Nephron (organoid): ENCODE results near the gene CETN3.
A peak's percentile ranks its signal among the peaks of the same experiment; 100 is the strongest.
"Not testable (repeated sequence)": the region's sequence is repeated elsewhere in the genome, so short reads cannot be mapped to it uniquely, and the experiment has no call there.

ENCODE experiments used
- H3K27ac Mint-ChIP-seq, 3 experiments: 2 replicates each; pipeline ENCODE4 v1.8.0; 2020; ENCODE audit warnings: mixed read lengths in 3 of 3, mild to moderate bottlenecking in 2 of 3, moderate library complexity in 1 of 3
- H3K27me3 Mint-ChIP-seq: 2 replicates; pipeline ENCODE4 v1.8.0; 2021; ENCODE audit warnings: low read depth, mild to moderate bottlenecking, moderate library complexity, mixed read lengths
- H3K36me3 Mint-ChIP-seq: 2 replicates; pipeline ENCODE4 v1.8.0; 2020; ENCODE audit warnings: low read depth, mixed read lengths
- H3K4me1 Mint-ChIP-seq: 2 replicates; pipeline ENCODE4 v1.8.0; 2020; ENCODE audit warnings: mixed read lengths
- H3K4me3 Mint-ChIP-seq, 3 experiments: 2 replicates each; pipeline ENCODE4 v1.8.0; 2020; ENCODE audit warnings: mild to moderate bottlenecking in 3 of 3, mixed read lengths in 3 of 3, moderate library complexity in 2 of 3
- H3K9me3 Mint-ChIP-seq: 2 replicates; pipeline ENCODE4 v1.8.0; 2020; ENCODE audit warnings: mixed read lengths
- CTCF ChIP-seq, 3 experiments: fragments of 200-600 bp; sonication (generic); IDR thresholded peaks; one replicate each; pipeline ENCODE4 v1.5.0; 2021; ENCODE audit warnings: antibody characterized with exemption in 3 of 3; ENCODE audit not compliant: unreplicated experiment in 3 of 3

CETN3 gene

GRCh38 chr5:90345684-90346083 is 63.9 kb downstream of the CETN3 start:
- H3K36me3 Mint-ChIP-seq = no peaks in the 10 kb centered on the region
- H3K4me3 Mint-ChIP-seq = no peak overlapping the region
- H3K27me3 Mint-ChIP-seq = peaks cover 5% of the 10 kb centered on the region
- no peak overlapping the region for H3K27ac Mint-ChIP-seq
- no peak for TF ChIP-seq CTCF (IDR thresholded peaks at IDR 0.05; ENCODE audit: unreplicated experiment in 3 of 3)
- no peaks in the 10 kb centered on the region for H3K9me3 Mint-ChIP-seq
- no peaks in the 10 kb centered on the region for H3K4me1 Mint-ChIP-seq

GRCh38 chr5:90344689-90345088 is 64.9 kb downstream of the CETN3 start:
- Mint-ChIP-seq H3K4me3 (no peak overlapping the region), H3K36me3 (no peaks in the 10 kb centered on the region), H3K27me3 (peaks cover 5% of the 10 kb centered on the region), H3K9me3 (no peaks in the 10 kb centered on the region), H3K27ac (peak overlapping the region in 1 of 3 experiments; percentile 3), H3K4me1 (no peaks in the 10 kb centered on the region)
- no peak for TF ChIP-seq CTCF (IDR thresholded peaks at IDR 0.05; ENCODE audit: unreplicated experiment in 3 of 3)

GRCh38 chr5:90343731-90344130 is 65.8 kb downstream of the CETN3 start:
- H3K4me1 Mint-ChIP-seq, H3K36me3 Mint-ChIP-seq, H3K4me3 Mint-ChIP-seq, H3K9me3 Mint-ChIP-seq, H3K27ac Mint-ChIP-seq, H3K27me3 Mint-ChIP-seq: not testable (repeated sequence)

GRCh38 chr5:90342576-90342975 is 67.0 kb downstream of the CETN3 start:
- H3K27ac Mint-ChIP-seq = no peak overlapping the region
- H3K9me3 Mint-ChIP-seq = no peaks in the 10 kb centered on the region
- no peak for TF ChIP-seq CTCF (IDR thresholded peaks at IDR 0.05; ENCODE audit: unreplicated experiment in 3 of 3)
- no peak overlapping the region for H3K4me3 Mint-ChIP-seq
- no peaks in the 10 kb centered on the region for H3K36me3 Mint-ChIP-seq
- H3K4me1 Mint-ChIP-seq = no peaks in the 10 kb centered on the region
- peaks cover 5% of the 10 kb centered on the region for H3K27me3 Mint-ChIP-seq
